HG02571 (cell line): ENCODE measurements around the gene SFMBT1.

Source experiments
- ATAC-seq: cut with Tn5 transposase; IDR thresholded peaks from one replicate; pipeline ENCODE4 v1.9.1; 2021; ENCODE audit warnings: mild to moderate bottlenecking, moderate library complexity; ENCODE audit not compliant: unreplicated experiment

SFMBT1 gene

GRCh38 chr3:52925405-52926313 is 120.2 kb downstream of the SFMBT1 start:
- no peak for ATAC-seq

GRCh38 chr3:52923963-52924362 is 121.9 kb downstream of the SFMBT1 start:
- no peak for ATAC-seq

GRCh38 chr3:52920841-52921240 is 125.0 kb downstream of the SFMBT1 start:
- no peak for ATAC-seq

- no peak for ATAC-seq
Observed at GRCh38 chr3:52917044-52917443, 128.8 kb downstream of the SFMBT1 start.

- no peak for ATAC-seq
Observed at GRCh38 chr3:52915294-52915693, 130.6 kb downstream of the SFMBT1 start.

GRCh38 chr3:52912885-52913731 is 132.8 kb downstream of the SFMBT1 start:
- no peak for ATAC-seq

- ATAC-seq, result no peak
Observed at GRCh38 chr3:52910823-52911222, 135.1 kb downstream of the SFMBT1 start.

- no peak for ATAC-seq
Observed at GRCh38 chr3:52907497-52907896, 138.4 kb downstream of the SFMBT1 start.

GRCh38 chr3:52904552-52904951 is 141.3 kb downstream of the SFMBT1 start:
- no peak for ATAC-seq

GRCh38 chr3:52904000-52904399 is 141.9 kb downstream of the SFMBT1 start:
- ATAC-seq, result no peak

- ATAC-seq, result peak; percentile 96
Observed at GRCh38 chr3:52897130-52898122, 148.4 kb downstream of the SFMBT1 start, which contains the start of gene STIMATE. Gene STIMATE (minus strand): TSS chr3:52897548. CDS start chr3:52897450, 98 bp downstream.

GRCh38 chr3:52896613-52897012 is 149.3 kb downstream of the SFMBT1 start:
- no peak for ATAC-seq

GRCh38 chr3:52896151-52896550 is 149.7 kb downstream of the SFMBT1 start:
- ATAC-seq, result no peak

GRCh38 chr3:52895418-52895817 is 150.5 kb downstream of the SFMBT1 start:
- ATAC-seq, result no peak

- no peak for ATAC-seq
Observed at GRCh38 chr3:52894756-52895155, 151.1 kb downstream of the SFMBT1 start.

GRCh38 chr3:52893723-52894122 is 152.2 kb downstream of the SFMBT1 start:
- no peak for ATAC-seq

GRCh38 chr3:52892625-52893311 is 153.1 kb downstream of the SFMBT1 start:
- ATAC-seq, result no peak

- ATAC-seq, result no peak
Observed at GRCh38 chr3:52892290-52892624, 153.6 kb downstream of the SFMBT1 start.

GRCh38 chr3:52891615-52892081 is 154.2 kb downstream of the SFMBT1 start:
- ATAC-seq, result no peak

- ATAC-seq, result no peak
Observed at GRCh38 chr3:52891164-52891563, 154.7 kb downstream of the SFMBT1 start.
